ENCODE results near the gene ZNF473.

GRCh38 chr19:50047671-50048070, 21.9 kb downstream of the ZNF473 start:
- TF ChIP-seq EZH2 (IDR thresholded peaks at IDR 0.05; ENCODE audit: insufficient read depth, poor library complexity, severe bottlenecking) (no peak), EZH2phosphoT487 (IDR thresholded peaks at IDR 0.05; ENCODE audit: insufficient read depth, low read depth) (no peak)
